Progenitor cell of endocrine pancreas (in vitro differentiated cells): Measurements from ENCODE around the gene C1QB. TPM values are rescaled to one million over a fixed set of nuclear protein-coding genes. Genes with fewer than 3 reads are reported as not detected.
"Not testable (repeated sequence)": the region's sequence is repeated elsewhere in the genome, so short reads cannot be mapped to it uniquely, and the experiment has no call there.

Source experiments
- DNase-seq: peaks from one replicate; pipeline ENCODE4 v3.0.0; 2021; ENCODE audit warnings: low spot score; ENCODE audit not compliant: unreplicated experiment
- H3K27ac Mint-ChIP-seq: 2 replicates; pipeline ENCODE4 v1.8.0; 2021; ENCODE audit warnings: mild to moderate bottlenecking, moderate library complexity, mixed read lengths
- H3K27me3 Mint-ChIP-seq: 2 replicates; pipeline ENCODE4 v1.8.0; 2021; ENCODE audit warnings: mixed read lengths
- H3K36me3 Mint-ChIP-seq: 2 replicates; pipeline ENCODE4 v1.8.0; 2022; ENCODE audit warnings: mixed read lengths; ENCODE audit not compliant: insufficient read depth
- H3K4me1 Mint-ChIP-seq: 2 replicates; pipeline ENCODE4 v1.8.0; 2021; ENCODE audit warnings: low read depth, mixed read lengths
- H3K4me3 Mint-ChIP-seq: 2 replicates; pipeline ENCODE4 v1.8.0; 2021; ENCODE audit warnings: low read depth, mild to moderate bottlenecking, moderate library complexity, mixed read lengths
- H3K9me3 Mint-ChIP-seq: 2 replicates; pipeline ENCODE4 v1.8.0; 2021; ENCODE audit warnings: low read depth, mixed read lengths
- CTCF ChIP-seq: fragments of 200-600 bp; sonication (generic); IDR thresholded peaks from one replicate; pipeline ENCODE4 v1.5.0; 2021; ENCODE audit warnings: antibody characterized with exemption, mild to moderate bottlenecking; ENCODE audit not compliant: unreplicated experiment
- total RNA-seq: library from RNA; stranded (reverse); gene quantifications from 2 replicates; pipeline ENCODE4 v1.2.1, GENCODE V29; 2021

Gene C1QB
- total RNA-seq, 1 donor from 2014 or later = not detected

GRCh38 chr1:22697980-22698379 is 44.9 kb downstream of the C1QB start:
- no peaks in the 10 kb centered on the region for H3K9me3 Mint-ChIP-seq
- no peak for DNase-seq
- no peak for TF ChIP-seq CTCF
- H3K27me3 Mint-ChIP-seq = peaks cover 4% of the 10 kb centered on the region
- peaks cover 5% of the 10 kb centered on the region for H3K4me1 Mint-ChIP-seq
- H3K4me3 Mint-ChIP-seq = no peak overlapping the region
- H3K27ac Mint-ChIP-seq = no peak overlapping the region
- no peaks in the 10 kb centered on the region for H3K36me3 Mint-ChIP-seq

- H3K4me3 Mint-ChIP-seq = no peak overlapping the region
- no peaks in the 10 kb centered on the region for H3K36me3 Mint-ChIP-seq
- H3K27ac Mint-ChIP-seq = no peak overlapping the region
- no peaks in the 10 kb centered on the region for H3K9me3 Mint-ChIP-seq
- no peak for DNase-seq
- peaks cover 5% of the 10 kb centered on the region for H3K4me1 Mint-ChIP-seq
- no peak for TF ChIP-seq CTCF
- peaks cover 4% of the 10 kb centered on the region for H3K27me3 Mint-ChIP-seq
These were observed 46.9 kb downstream of the C1QB start for GRCh38 chr1:22699681-22700520.

GRCh38 chr1:22702296-22703085 is 49.5 kb downstream of the C1QB start:
- no peak for TF ChIP-seq CTCF

GRCh38 chr1:22704440-22705067 is 51.5 kb downstream of the C1QB start:
- Mint-ChIP-seq H3K4me1 (peaks cover 6% of the 10 kb centered on the region), H3K27ac (no peak overlapping the region), H3K36me3 (no peaks in the 10 kb centered on the region), H3K27me3 (peaks cover 4% of the 10 kb centered on the region), H3K4me3 (no peak overlapping the region), H3K9me3 (no peaks in the 10 kb centered on the region)
- peak; percentile 86 for TF ChIP-seq CTCF
- DNase-seq = peak; percentile 78

More at GRCh38 chr1:22702296-22703085, 49.5 kb downstream of the C1QB start:
- Mint-ChIP-seq H3K4me1 (peaks cover 5% of the 10 kb centered on the region), H3K36me3 (no peaks in the 10 kb centered on the region), H3K9me3 (no peaks in the 10 kb centered on the region), H3K27ac (no peak overlapping the region), H3K4me3 (no peak overlapping the region), H3K27me3 (peaks cover 4% of the 10 kb centered on the region)
- no peak for DNase-seq

- DNase-seq = no peak
- Mint-ChIP-seq H3K9me3 (no peaks in the 10 kb centered on the region), H3K27ac (no peak overlapping the region), H3K36me3 (no peaks in the 10 kb centered on the region), H3K4me3 (no peak overlapping the region), H3K4me1 (peaks cover 8% of the 10 kb centered on the region), H3K27me3 (peaks cover 4% of the 10 kb centered on the region)
- TF ChIP-seq CTCF = no peak
These were observed 52.5 kb downstream of the C1QB start for GRCh38 chr1:22705586-22705985.

GRCh38 chr1:22706100-22706499 is 53.1 kb downstream of the C1QB start:
- DNase-seq, H3K4me3 Mint-ChIP-seq, H3K4me1 Mint-ChIP-seq, H3K36me3 Mint-ChIP-seq, H3K9me3 Mint-ChIP-seq, H3K27me3 Mint-ChIP-seq, H3K27ac Mint-ChIP-seq: not testable (repeated sequence)
